IMR-90 (cell line): ENCODE data around the gene HCRTR2. TPM values are rescaled to one million over a fixed set of nuclear protein-coding genes. Genes with fewer than 3 reads are reported as not detected.

Experiments used
- ATAC-seq: fragments of 200-7000 bp; cut with Tn5 transposase; 2 replicates; pipeline ENCODE4 v1.9.1; 2020; ENCODE audit warnings: low read depth, mild to moderate bottlenecking, moderate library complexity
- BruUV-seq: library from RNA; stranded (reverse); fragments of 400-500 nt; replicated peaks from 2 replicates; lab custom pipeline; 2021; lab: Mats Ljungman, UMichigan
- CTCF ChIA-PET: fragments of 300-600 bp; formaldehyde crosslinking; extraction: SDS; loops from one replicate; lab custom pipeline; 2021; ENCODE audit warnings: antibody characterized with exemption; lab: Yijun Ruan, JAX
- POLR2A ChIA-PET: fragments of 300-600 bp; sonication (Branson Sonifier 250); formaldehyde crosslinking; loops from one replicate; lab custom pipeline; 2022; ENCODE audit warnings: antibody characterized with exemption; ENCODE audit not compliant: unreplicated experiment; lab: Charles Lee
- DNase-seq: peaks from one replicate; pipeline ENCODE4 v3.0.0; 2013
- H2AFZ ChIP-seq: replicated peaks from 2 replicates; pipeline ENCODE3; 2013; ENCODE audit warnings: low read length, mild to moderate bottlenecking; ENCODE audit not compliant: poor library complexity
- H2AK5ac ChIP-seq: 2 replicates; pipeline ENCODE4 v1.6.1; 2013; ENCODE audit warnings: low read depth, low read length, inconsistent platforms
- H2AK9ac ChIP-seq: replicated peaks from 2 replicates; pipeline ENCODE3; 2013; ENCODE audit warnings: mild to moderate bottlenecking, low read depth, low read length, moderate library complexity; ENCODE audit not compliant: poor library complexity
- H2BK120ac ChIP-seq: 2 replicates; pipeline ENCODE4 v1.6.1; 2013; ENCODE audit warnings: low read depth, low read length, inconsistent platforms
- H2BK15ac ChIP-seq: 3 replicates; pipeline ENCODE4 v1.6.1; 2013; ENCODE audit warnings: low read depth, low read length, inconsistent platforms
- H2BK20ac ChIP-seq: 2 replicates; pipeline ENCODE4 v1.6.1; 2013; ENCODE audit warnings: low read depth, mild to moderate bottlenecking, inconsistent platforms, low read length, moderate library complexity
- H2BK5ac ChIP-seq: 2 replicates; pipeline ENCODE4 v1.6.1; 2013; ENCODE audit warnings: mild to moderate bottlenecking, low read depth, low read length, inconsistent platforms; ENCODE audit not compliant: poor library complexity, severe bottlenecking
- H3K14ac ChIP-seq: replicated peaks from 2 replicates; pipeline ENCODE4 v1.6.1; 2013; ENCODE audit warnings: low read depth, low read length, inconsistent platforms
- H3K18ac ChIP-seq: 2 replicates; pipeline ENCODE4 v1.6.1; 2013; ENCODE audit warnings: low read depth, low read length, control low read depth
- H3K23ac ChIP-seq: 2 replicates; pipeline ENCODE4 v1.6.1; 2013; ENCODE audit warnings: low read depth, low read length, inconsistent platforms
- H3K27ac ChIP-seq: 2 replicates; pipeline ENCODE4 v1.5.1; 2013; ENCODE audit warnings: mild to moderate bottlenecking, control low read depth, low read length; ENCODE audit not compliant: insufficient read depth
- H3K27me3 ChIP-seq: 2 replicates; pipeline ENCODE4 v1.6.1; 2013; ENCODE audit warnings: low read length; ENCODE audit not compliant: control insufficient read depth, insufficient read depth
- H3K36me3 ChIP-seq: 2 replicates; pipeline ENCODE4 v1.6.1; 2013; ENCODE audit warnings: low read length, mixed read lengths; ENCODE audit not compliant: control insufficient read depth, insufficient read depth
- H3K4ac ChIP-seq: 2 replicates; pipeline ENCODE4 v1.6.1; 2013; ENCODE audit warnings: low read depth, low read length, inconsistent platforms
- H3K4me1 ChIP-seq: 2 replicates; pipeline ENCODE4 v1.6.1; 2013; ENCODE audit warnings: low read length, mixed read lengths; ENCODE audit not compliant: control insufficient read depth, insufficient read depth
- H3K4me2 ChIP-seq: 2 replicates; pipeline ENCODE4 v1.6.1; 2013; ENCODE audit warnings: low read depth, mild to moderate bottlenecking, control low read depth, low read length, moderate library complexity
- H3K4me3 ChIP-seq: 2 replicates; pipeline ENCODE4 v1.5.1; 2013; ENCODE audit warnings: low read depth, mild to moderate bottlenecking, control low read depth, low read length, moderate library complexity; ENCODE audit not compliant: insufficient read depth
- H3K56ac ChIP-seq: 2 replicates; pipeline ENCODE4 v1.6.1; 2013; ENCODE audit warnings: low read length, inconsistent platforms; ENCODE audit not compliant: insufficient read depth; ENCODE audit errors: extremely low read depth
- H3K79me1 ChIP-seq, 2 experiments: 2 replicates each; pipeline ENCODE4 v1.6.1; 2013; ENCODE audit warnings: low read length in 2 of 2, inconsistent platforms in 1 of 2, low read depth in 1 of 2
- H3K9ac ChIP-seq: 2 replicates; pipeline ENCODE4 v1.6.1; 2013; ENCODE audit warnings: low read depth, low read length, control low read depth
- H3K9me1 ChIP-seq: 2 replicates; pipeline ENCODE4 v1.6.1; 2013; ENCODE audit warnings: low read length, inconsistent platforms; ENCODE audit not compliant: insufficient read depth
- H3K9me3 ChIP-seq: 2 replicates; pipeline ENCODE4 v1.6.1; 2013; ENCODE audit warnings: low read length; ENCODE audit not compliant: control insufficient read depth, insufficient read depth
- H4K20me1 ChIP-seq: 2 replicates; pipeline ENCODE4 v1.6.1; 2013; ENCODE audit warnings: low read length, inconsistent platforms; ENCODE audit not compliant: insufficient read depth
- H4K5ac ChIP-seq: 2 replicates; pipeline ENCODE4 v1.6.1; 2013; ENCODE audit warnings: mild to moderate bottlenecking, low read depth, low read length, control low read depth
- H4K8ac ChIP-seq, 2 experiments: 2 replicates each; pipeline ENCODE4 v1.6.1; 2013; ENCODE audit warnings: low read depth in 2 of 2, low read length in 2 of 2, control low read depth in 1 of 2, inconsistent platforms in 1 of 2
- H4K91ac ChIP-seq: 2 replicates; pipeline ENCODE4 v1.6.1; 2013; ENCODE audit warnings: low read depth, low read length, inconsistent platforms; ENCODE audit not compliant: insufficient read depth
- FOS ChIP-seq: fragments of 150-350 bp; IDR thresholded peaks from 2 replicates; pipeline ENCODE4 v1.6.1; 2016; ENCODE audit warnings: low read depth, low read length
- MXI1 ChIP-seq: IDR thresholded peaks from 2 replicates; pipeline ENCODE4 v1.6.1; 2012; ENCODE audit warnings: low read depth, mild to moderate bottlenecking, low read length, moderate library complexity, borderline replicate concordance
- RAD21 ChIP-seq: IDR thresholded peaks from 2 replicates; pipeline ENCODE4 v1.6.1; 2012; ENCODE audit warnings: low read length, improper control_type of control experiment
- RCOR1 ChIP-seq: IDR thresholded peaks from 2 replicates; pipeline ENCODE4 v1.6.1; 2012; ENCODE audit warnings: mild to moderate bottlenecking, low read length, improper control_type of control experiment; ENCODE audit not compliant: insufficient replicate concordance
- SMC3 ChIP-seq: fragments of 150-350 bp; IDR thresholded peaks from 2 replicates; pipeline ENCODE4 v1.6.1; 2016; ENCODE audit warnings: low read depth, mild to moderate bottlenecking, antibody characterized with exemption, low read length, moderate library complexity
- WGBS, 2 experiments: methylation state at CpG; one replicate each; pipeline versions ENCODE4 v1.1.5 to v1.1.7; 2013; ENCODE audit warnings: missing lambda C conversion rate in 2 of 2; ENCODE audit not compliant: insufficient read length in 1 of 2; ENCODE audit errors: extremely low coverage in 2 of 2; 5-methylcytosine and 5-hydroxymethylcytosine counted together
- dilution Hi-C: fragments of 300-500 bp; cut with HindIII; formaldehyde crosslinking; loops from one replicate; pipeline ENCODE4 v1.14.3; 2018; ENCODE audit warnings: low sequenced_read_pairs; ENCODE audit not compliant: unreplicated experiment
- in situ Hi-C: fragments of 300-500 bp; cut with MboI; formaldehyde crosslinking; loops from 3 replicates; pipeline ENCODE4 v1.14.3; 2019; ENCODE audit warnings: low sequenced_read_pairs, inconsistent platforms, mixed read lengths
- intact Hi-C: fragments of 100-400 bp; cut with micrococcal nuclease; formaldehyde crosslinking; loops from 2 replicates; pipeline ENCODE4 v1.10.0; 2022
- polyA plus RNA-seq, 3 experiments: library from polyadenylated mRNA; depleted of rRNA; stranded (reverse); fragments of >200 nt; gene quantifications; 2 replicates each; pipeline ENCODE4 v1.2.3, GENCODE V29; 2012; ENCODE audit warnings: low replicate concordance in 1 of 3
- total RNA-seq: library from RNA; depleted of rRNA; stranded (reverse); fragments of >200 nt; gene quantifications from 2 replicates; pipeline ENCODE4 v1.2.3, GENCODE V29; 2012
- TF ChIP-seq, protein P1 (sequence below): fragments of 150-350 bp; IDR thresholded peaks from 2 replicates; pipeline ENCODE4 v1.6.1; 2017; ENCODE audit warnings: mild to moderate bottlenecking, antibody characterized with exemption, low read length, low read depth
- TF ChIP-seq, protein P2 (sequence below): conservative IDR thresholded peaks from 2 replicates; pipeline ENCODE4 v1.5.1; 2012; ENCODE audit warnings: mild to moderate bottlenecking, low read depth, low read length, improper control_type of control experiment
- TF ChIP-seq, protein P3 (sequence below): fragments of 150-350 bp; IDR thresholded peaks from 2 replicates; pipeline ENCODE4 v1.6.1; 2016; ENCODE audit warnings: low read depth, mild to moderate bottlenecking, low read length, moderate library complexity, borderline replicate concordance

The HCRTR2 gene
- total and polyA plus RNA-seq, 2 of the 4 experiments (the other 2 are of a cell fraction): not detected

DNA sequence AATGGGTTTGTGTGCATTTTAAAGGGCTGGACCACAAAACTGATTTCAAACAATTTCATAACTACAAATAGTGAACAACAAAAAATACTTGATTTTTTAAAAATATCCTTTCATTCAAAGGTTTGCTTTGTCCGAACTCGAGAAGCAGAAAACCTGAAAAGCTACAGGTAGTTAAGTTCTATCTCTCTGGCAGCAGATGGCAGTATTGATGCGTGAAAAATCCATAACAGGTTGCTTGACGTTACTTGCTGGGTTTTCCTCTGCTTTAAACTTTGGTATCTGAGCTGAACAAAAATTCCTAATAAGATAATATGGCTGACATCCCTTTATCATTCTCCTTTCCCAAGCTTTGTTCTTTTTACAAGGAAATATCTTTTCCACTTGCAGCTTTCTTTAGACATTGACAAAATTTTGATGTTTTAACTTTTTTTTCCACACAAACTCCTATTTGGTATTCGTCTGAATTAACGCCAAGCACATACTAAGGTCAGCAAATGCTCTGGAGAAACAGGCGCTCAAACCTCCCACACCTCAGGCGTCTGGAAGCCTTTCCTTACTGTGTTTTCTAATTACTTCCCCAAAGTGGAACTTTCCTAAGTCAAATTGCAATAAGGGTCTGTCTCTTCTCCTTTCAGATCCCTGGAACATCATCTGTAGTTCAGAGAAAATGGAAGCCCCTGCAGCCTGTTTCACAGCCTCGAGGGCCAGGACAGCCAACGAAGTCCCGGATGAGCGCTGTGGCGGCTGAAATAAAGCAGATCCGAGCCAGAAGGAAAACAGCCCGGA, 102.6 kb downstream of the HCRTR2 start:
- Histone ChIP-seq H3K36me3 (no peaks in the 10 kb centered on the region), H2BK15ac (no peak overlapping the region), H4K91ac (no peak overlapping the region), H2BK5ac (no peak overlapping the region), H2AFZ (no peak overlapping the region), H3K56ac (no peak overlapping the region), H4K8ac (no peak overlapping the region), H3K23ac (no peak overlapping the region), H3K9me3 (no peaks in the 10 kb centered on the region), H3K9ac (no peak overlapping the region), H2BK20ac (no peak overlapping the region), H3K4me2 (no peak overlapping the region), H4K20me1 (no peaks in the 10 kb centered on the region), H2AK5ac (no peak overlapping the region), H3K18ac (no peak overlapping the region), H3K14ac (no peak overlapping the region), H2BK120ac (no peak overlapping the region), H4K5ac (no peak overlapping the region), H3K27me3 (no peaks in the 10 kb centered on the region), H3K27ac (no peak overlapping the region), H2AK9ac (no peak overlapping the region), H3K79me1 (no peaks in the 10 kb centered on the region), H3K9me1 (no peaks in the 10 kb centered on the region), H3K4me3 (no peak overlapping the region), H3K4ac (no peak overlapping the region), H3K4me1 (no peaks in the 10 kb centered on the region)
- POLR2A ChIA-PET: no interaction called here
- TF ChIP-seq MXI1 (no peak), RAD21 (peak; percentile 69), RCOR1 (no peak), SMC3 (peak; percentile 54), FOS (no peak)
- TF ChIP-seq, protein P1, sequence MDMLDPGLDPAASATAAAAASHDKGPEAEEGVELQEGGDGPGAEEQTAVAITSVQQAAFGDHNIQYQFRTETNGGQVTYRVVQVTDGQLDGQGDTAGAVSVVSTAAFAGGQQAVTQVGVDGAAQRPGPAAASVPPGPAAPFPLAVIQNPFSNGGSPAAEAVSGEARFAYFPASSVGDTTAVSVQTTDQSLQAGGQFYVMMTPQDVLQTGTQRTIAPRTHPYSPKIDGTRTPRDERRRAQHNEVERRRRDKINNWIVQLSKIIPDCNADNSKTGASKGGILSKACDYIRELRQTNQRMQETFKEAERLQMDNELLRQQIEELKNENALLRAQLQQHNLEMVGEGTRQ: no peak
- TF ChIP-seq, protein P2, sequence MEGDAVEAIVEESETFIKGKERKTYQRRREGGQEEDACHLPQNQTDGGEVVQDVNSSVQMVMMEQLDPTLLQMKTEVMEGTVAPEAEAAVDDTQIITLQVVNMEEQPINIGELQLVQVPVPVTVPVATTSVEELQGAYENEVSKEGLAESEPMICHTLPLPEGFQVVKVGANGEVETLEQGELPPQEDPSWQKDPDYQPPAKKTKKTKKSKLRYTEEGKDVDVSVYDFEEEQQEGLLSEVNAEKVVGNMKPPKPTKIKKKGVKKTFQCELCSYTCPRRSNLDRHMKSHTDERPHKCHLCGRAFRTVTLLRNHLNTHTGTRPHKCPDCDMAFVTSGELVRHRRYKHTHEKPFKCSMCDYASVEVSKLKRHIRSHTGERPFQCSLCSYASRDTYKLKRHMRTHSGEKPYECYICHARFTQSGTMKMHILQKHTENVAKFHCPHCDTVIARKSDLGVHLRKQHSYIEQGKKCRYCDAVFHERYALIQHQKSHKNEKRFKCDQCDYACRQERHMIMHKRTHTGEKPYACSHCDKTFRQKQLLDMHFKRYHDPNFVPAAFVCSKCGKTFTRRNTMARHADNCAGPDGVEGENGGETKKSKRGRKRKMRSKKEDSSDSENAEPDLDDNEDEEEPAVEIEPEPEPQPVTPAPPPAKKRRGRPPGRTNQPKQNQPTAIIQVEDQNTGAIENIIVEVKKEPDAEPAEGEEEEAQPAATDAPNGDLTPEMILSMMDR: peak; percentile 71
- TF ChIP-seq, protein P3, sequence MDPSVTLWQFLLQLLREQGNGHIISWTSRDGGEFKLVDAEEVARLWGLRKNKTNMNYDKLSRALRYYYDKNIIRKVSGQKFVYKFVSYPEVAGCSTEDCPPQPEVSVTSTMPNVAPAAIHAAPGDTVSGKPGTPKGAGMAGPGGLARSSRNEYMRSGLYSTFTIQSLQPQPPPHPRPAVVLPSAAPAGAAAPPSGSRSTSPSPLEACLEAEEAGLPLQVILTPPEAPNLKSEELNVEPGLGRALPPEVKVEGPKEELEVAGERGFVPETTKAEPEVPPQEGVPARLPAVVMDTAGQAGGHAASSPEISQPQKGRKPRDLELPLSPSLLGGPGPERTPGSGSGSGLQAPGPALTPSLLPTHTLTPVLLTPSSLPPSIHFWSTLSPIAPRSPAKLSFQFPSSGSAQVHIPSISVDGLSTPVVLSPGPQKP: no peak
- intact Hi-C loops (loop anchor here (1.0 to 10.0 kb wide), 5 partner anchors 168 to 1016 kb away; no protein-coding TSS in a partner anchor), in situ Hi-C loops (loop anchor here (5.0 to 25.0 kb wide), 2 partner anchors 680 to 1010 kb away; no protein-coding TSS in a partner anchor), dilution Hi-C loops (no loop called here)
- ATAC-seq: peak; percentile 74
- WGBS, 2 experiments: 50% methylated on average over 1 of the region's 15 CpGs; no CpG with 5 or more reads in 1 of the 2 experiments
- peak; percentile 72 for DNase-seq
- BruUV-seq: no TSS peak
- CTCF ChIA-PET: interaction anchor here (0.6 to 1.6 kb wide), 22 partner anchors 10 to 1016 kb away, joined by 3 to 10 read pairs (median 4); no protein-coding TSS in a partner anchor
